ENCODE measurements around the gene ASPRV1. TPM values are rescaled to one million over a fixed set of nuclear protein-coding genes. Genes with fewer than 3 reads are reported as not detected.

Gene ASPRV1
- polyA plus RNA-seq, result 1.5 TPM
- long read RNA-seq, donor 1, result 0 reads
- long read RNA-seq, donor 2, partial matches to known transcripts, result 0 of 3 reads
- long read RNA-seq, donor 2, other reads (novel, unspliced or antisense), result 0 of 3 reads
- long read RNA-seq, donor 3, result 0 reads
- long read RNA-seq, donor 4, result 0 reads
- long read RNA-seq, donor 5, result 0 reads
- long read RNA-seq, donor 6, partial matches to known transcripts, result 0 of 1 reads
- long read RNA-seq, donor 6, other reads (novel, unspliced or antisense), result 0 of 1 reads
- long read RNA-seq, donor 7, partial matches to known transcripts, result 0 of 1 reads
- long read RNA-seq, donor 7, other reads (novel, unspliced or antisense), result 0 of 1 reads
- long read RNA-seq, donor 8, partial matches to known transcripts, result 0 of 3 reads
- long read RNA-seq, donor 8, other reads (novel, unspliced or antisense), result 0 of 3 reads
- long read RNA-seq, donor 9, result 0 reads
- long read RNA-seq, donor 10, partial matches to known transcripts, result 0 of 2 reads
- long read RNA-seq, donor 10, other reads (novel, unspliced or antisense), result 0 of 2 reads
- long read RNA-seq, donor 11, partial matches to known transcripts, result 0 of 1 reads
- long read RNA-seq, donor 11, other reads (novel, unspliced or antisense), result 0 of 1 reads

GRCh38 chr2:69961496-69961895, at the start of gene ASPRV1:
TSS of gene ASPRV1 (minus strand) at chr2:69961631. CDS start at chr2:69961436, 195 bp downstream.
- DNase-seq, result no peak
- H3K9me3 ChIP-seq (ENCODE audit: control insufficient read depth, low read depth, low read length), result no peaks in the 10 kb centered on the region
- no CpG with 5 or more reads among the region's 14 CpGs for WGBS (ENCODE audit: insufficient coverage, low lambda C conversion rate)
- no peak within 1 kb of the TSS for H3K4me3 ChIP-seq (ENCODE audit: low read length)
- no peaks in the 10 kb centered on the region for H3K36me3 ChIP-seq (ENCODE audit: control insufficient read depth, insufficient read depth, low read length)
- peaks cover 31% of the 10 kb centered on the region for H3K4me1 ChIP-seq (ENCODE audit: control insufficient read depth, insufficient read depth, low read length)
- H3K27ac ChIP-seq (ENCODE audit: low read length), result no peak within 1 kb of the TSS
- no peaks in the 10 kb centered on the region for H3K27me3 ChIP-seq (ENCODE audit: control insufficient read depth, insufficient read depth, low read length)

GRCh38 chr2:70010576-70011111, 49.2 kb upstream of the ASPRV1 start:
- Histone ChIP-seq H3K27me3 (ENCODE audit: control insufficient read depth, insufficient read depth, low read length) (no peaks in the 10 kb centered on the region), H3K4me1 (ENCODE audit: control insufficient read depth, insufficient read depth, low read length) (peaks cover 23% of the 10 kb centered on the region), H3K36me3 (ENCODE audit: control insufficient read depth, insufficient read depth, low read length) (no peaks in the 10 kb centered on the region), H3K4me3 (ENCODE audit: low read length) (no peak overlapping the region), H3K27ac (ENCODE audit: low read length) (peak overlapping the region; percentile 93), H3K9me3 (ENCODE audit: control insufficient read depth, low read depth, low read length) (no peaks in the 10 kb centered on the region)
- WGBS (ENCODE audit: insufficient coverage, low lambda C conversion rate), result 33% methylated on average over 1 of the region's 2 CpGs
- DNase-seq, result no peak

GRCh38 chr2:70009762-70010575, 48.5 kb upstream of the ASPRV1 start:
- no CpG with 5 or more reads among the region's 12 CpGs for WGBS (ENCODE audit: insufficient coverage, low lambda C conversion rate)
- H3K4me3 ChIP-seq (ENCODE audit: low read length), result no peak overlapping the region
- H3K27ac ChIP-seq (ENCODE audit: low read length), result peak overlapping the region; percentile 93
- no peaks in the 10 kb centered on the region for H3K36me3 ChIP-seq (ENCODE audit: control insufficient read depth, insufficient read depth, low read length)
- H3K27me3 ChIP-seq (ENCODE audit: control insufficient read depth, insufficient read depth, low read length), result no peaks in the 10 kb centered on the region
- H3K4me1 ChIP-seq (ENCODE audit: control insufficient read depth, insufficient read depth, low read length), result peaks cover 23% of the 10 kb centered on the region
- H3K9me3 ChIP-seq (ENCODE audit: control insufficient read depth, low read depth, low read length), result no peaks in the 10 kb centered on the region
- peak; percentile 95 to 98 for DNase-seq

GRCh38 chr2:70008290-70008689, 46.9 kb upstream of the ASPRV1 start:
- Histone ChIP-seq H3K27ac (ENCODE audit: low read length) (no peak overlapping the region), H3K36me3 (ENCODE audit: control insufficient read depth, insufficient read depth, low read length) (no peaks in the 10 kb centered on the region), H3K4me3 (ENCODE audit: low read length) (no peak overlapping the region), H3K27me3 (ENCODE audit: control insufficient read depth, insufficient read depth, low read length) (no peaks in the 10 kb centered on the region), H3K9me3 (ENCODE audit: control insufficient read depth, low read depth, low read length) (no peaks in the 10 kb centered on the region), H3K4me1 (ENCODE audit: control insufficient read depth, insufficient read depth, low read length) (peaks cover 23% of the 10 kb centered on the region)
- no CpG with 5 or more reads among the region's 3 CpGs for WGBS (ENCODE audit: insufficient coverage, low lambda C conversion rate)
- DNase-seq, result no peak

- no peak for DNase-seq
- no peaks in the 10 kb centered on the region for H3K36me3 ChIP-seq (ENCODE audit: control insufficient read depth, insufficient read depth, low read length)
- no peak overlapping the region for H3K27ac ChIP-seq (ENCODE audit: low read length)
- peaks cover 23% of the 10 kb centered on the region for H3K4me1 ChIP-seq (ENCODE audit: control insufficient read depth, insufficient read depth, low read length)
- H3K4me3 ChIP-seq (ENCODE audit: low read length), result no peak overlapping the region
- H3K27me3 ChIP-seq (ENCODE audit: control insufficient read depth, insufficient read depth, low read length), result no peaks in the 10 kb centered on the region
- H3K9me3 ChIP-seq (ENCODE audit: control insufficient read depth, low read depth, low read length), result no peaks in the 10 kb centered on the region
- WGBS (ENCODE audit: insufficient coverage, low lambda C conversion rate), result no CpG with 5 or more reads among the region's 13 CpGs
Observed at GRCh38 chr2:70007151-70007550, 45.7 kb upstream of the ASPRV1 start.

- no CpG with 5 or more reads among the region's 1 CpG for WGBS (ENCODE audit: insufficient coverage, low lambda C conversion rate)
- Histone ChIP-seq H3K27me3 (ENCODE audit: control insufficient read depth, insufficient read depth, low read length) (no peaks in the 10 kb centered on the region), H3K4me1 (ENCODE audit: control insufficient read depth, insufficient read depth, low read length) (peaks cover 21% of the 10 kb centered on the region), H3K9me3 (ENCODE audit: control insufficient read depth, low read depth, low read length) (no peaks in the 10 kb centered on the region), H3K27ac (ENCODE audit: low read length) (no peak overlapping the region), H3K4me3 (ENCODE audit: low read length) (no peak overlapping the region), H3K36me3 (ENCODE audit: control insufficient read depth, insufficient read depth, low read length) (no peaks in the 10 kb centered on the region)
- no peak for DNase-seq
Observed at GRCh38 chr2:70006447-70006784, 45.0 kb upstream of the ASPRV1 start.

GRCh38 chr2:70005752-70006446, 44.5 kb upstream of the ASPRV1 start:
- Histone ChIP-seq H3K27ac (ENCODE audit: low read length) (no peak overlapping the region), H3K36me3 (ENCODE audit: control insufficient read depth, insufficient read depth, low read length) (no peaks in the 10 kb centered on the region), H3K27me3 (ENCODE audit: control insufficient read depth, insufficient read depth, low read length) (no peaks in the 10 kb centered on the region), H3K4me3 (ENCODE audit: low read length) (no peak overlapping the region), H3K9me3 (ENCODE audit: control insufficient read depth, low read depth, low read length) (no peaks in the 10 kb centered on the region), H3K4me1 (ENCODE audit: control insufficient read depth, insufficient read depth, low read length) (peaks cover 16% of the 10 kb centered on the region)
- no peak for DNase-seq
- WGBS (ENCODE audit: insufficient coverage, low lambda C conversion rate), result 57% methylated on average over 1 of the region's 6 CpGs

- Histone ChIP-seq H3K27ac (ENCODE audit: low read length) (no peak overlapping the region), H3K36me3 (ENCODE audit: control insufficient read depth, insufficient read depth, low read length) (no peaks in the 10 kb centered on the region), H3K9me3 (ENCODE audit: control insufficient read depth, low read depth, low read length) (no peaks in the 10 kb centered on the region), H3K4me3 (ENCODE audit: low read length) (no peak overlapping the region), H3K27me3 (ENCODE audit: control insufficient read depth, insufficient read depth, low read length) (no peaks in the 10 kb centered on the region), H3K4me1 (ENCODE audit: control insufficient read depth, insufficient read depth, low read length) (peaks cover 10% of the 10 kb centered on the region)
- no peak for DNase-seq
- WGBS (ENCODE audit: insufficient coverage, low lambda C conversion rate), result 100% methylated on average over 1 of the region's 2 CpGs
Observed at GRCh38 chr2:70005216-70005615, 43.8 kb upstream of the ASPRV1 start.

- DNase-seq, result no peak
- Histone ChIP-seq H3K4me1 (ENCODE audit: control insufficient read depth, insufficient read depth, low read length) (peaks cover 2% of the 10 kb centered on the region), H3K27ac (ENCODE audit: low read length) (no peak overlapping the region), H3K27me3 (ENCODE audit: control insufficient read depth, insufficient read depth, low read length) (no peaks in the 10 kb centered on the region), H3K36me3 (ENCODE audit: control insufficient read depth, insufficient read depth, low read length) (no peaks in the 10 kb centered on the region), H3K4me3 (ENCODE audit: low read length) (no peak overlapping the region), H3K9me3 (ENCODE audit: control insufficient read depth, low read depth, low read length) (no peaks in the 10 kb centered on the region)
- WGBS (ENCODE audit: insufficient coverage, low lambda C conversion rate), result no CpG with 5 or more reads among the region's 6 CpGs
Observed at GRCh38 chr2:70003093-70003830, 41.8 kb upstream of the ASPRV1 start.
